Ishikawa (cell line): ENCODE data around the gene EVI5.

Experiments used
- EGR1 ChIP-seq: IDR thresholded peaks from 2 replicates; pipeline ENCODE4 v1.6.1; 2012
- EP300 ChIP-seq: IDR thresholded peaks from 2 replicates; pipeline ENCODE4 v1.6.1; 2012; ENCODE audit warnings: borderline replicate concordance
- MAX ChIP-seq: IDR thresholded peaks from 2 replicates; pipeline ENCODE4 v1.6.1; 2012
- RAD21 ChIP-seq: IDR thresholded peaks from 2 replicates; pipeline ENCODE4 v1.6.1; 2012; ENCODE audit warnings: low read depth
- TCF12 ChIP-seq: IDR thresholded peaks from 2 replicates; pipeline ENCODE4 v1.6.1; 2012; ENCODE audit warnings: low read depth
- YY1 ChIP-seq: IDR thresholded peaks from 2 replicates; pipeline ENCODE4 v1.6.1; 2012; ENCODE audit warnings: low read depth

GRCh38 chr1:92769856-92770255 lies 15.1 kb downstream of the EVI5 start:
- no peak for TF ChIP-seq RAD21
- no peak for TF ChIP-seq TCF12
- no peak for TF ChIP-seq EGR1
- TF ChIP-seq YY1, result no peak
- TF ChIP-seq MAX, result no peak
- no peak for TF ChIP-seq EP300
